Parathyroid adenoma (tissue), 2 donors: Measurements from ENCODE around the gene SLC16A1.
"Not testable (repeated sequence)": the region's sequence is repeated elsewhere in the genome, so short reads cannot be mapped to it uniquely, and the experiment has no call there.

ENCODE experiments used
- H2AFZ ChIP-seq: fragments of 300-600 bp; sonication (generic); one replicate; pipeline ENCODE4 v1.7.0; 2017; ENCODE audit warnings: antibody characterized with exemption, mild to moderate bottlenecking
- H3K27ac ChIP-seq: fragments of 300-600 bp; sonication (generic); one replicate; pipeline ENCODE4 v1.7.0; 2017
- H3K27me3 ChIP-seq: fragments of 300-600 bp; sonication (generic); one replicate; pipeline ENCODE4 v1.7.0; 2017; ENCODE audit warnings: low read length; ENCODE audit not compliant: control insufficient read depth, insufficient read depth
- H3K36me3 ChIP-seq: fragments of 300-600 bp; sonication (generic); one replicate; pipeline ENCODE4 v1.7.0; 2017; ENCODE audit warnings: low read length; ENCODE audit not compliant: control insufficient read depth, insufficient read depth
- H3K4me1 ChIP-seq: fragments of 300-600 bp; sonication (generic); one replicate; pipeline ENCODE4 v1.7.0; 2017; ENCODE audit warnings: control low read depth
- H3K4me2 ChIP-seq: fragments of 300-600 bp; sonication (generic); one replicate; pipeline ENCODE4 v1.7.0; 2017; ENCODE audit warnings: low read length
- H3K4me3 ChIP-seq: fragments of 300-600 bp; sonication (generic); one replicate; pipeline ENCODE4 v1.7.0; 2017; ENCODE audit warnings: low read depth, low read length
- H3K79me2 ChIP-seq: fragments of 300-600 bp; sonication (generic); one replicate; pipeline ENCODE4 v1.7.0; 2017; ENCODE audit warnings: control low read depth
- H3K9ac ChIP-seq: fragments of 300-600 bp; sonication (generic); one replicate; pipeline ENCODE4 v1.7.0; 2017; ENCODE audit warnings: mild to moderate bottlenecking
- H3K9me3 ChIP-seq: fragments of 300-600 bp; sonication (generic); one replicate; pipeline ENCODE4 v1.7.0; 2017; ENCODE audit warnings: low read length; ENCODE audit not compliant: control insufficient read depth
- TF ChIP-seq, protein P1 (sequence below): fragments of 300-600 bp; sonication (generic); IDR thresholded peaks from one replicate; pipeline ENCODE4 v1.7.0; 2017; ENCODE audit warnings: antibody characterized with exemption, mild to moderate bottlenecking
- donor health status: primary hyperparathyroidism.

Gene SLC16A1

DNA sequence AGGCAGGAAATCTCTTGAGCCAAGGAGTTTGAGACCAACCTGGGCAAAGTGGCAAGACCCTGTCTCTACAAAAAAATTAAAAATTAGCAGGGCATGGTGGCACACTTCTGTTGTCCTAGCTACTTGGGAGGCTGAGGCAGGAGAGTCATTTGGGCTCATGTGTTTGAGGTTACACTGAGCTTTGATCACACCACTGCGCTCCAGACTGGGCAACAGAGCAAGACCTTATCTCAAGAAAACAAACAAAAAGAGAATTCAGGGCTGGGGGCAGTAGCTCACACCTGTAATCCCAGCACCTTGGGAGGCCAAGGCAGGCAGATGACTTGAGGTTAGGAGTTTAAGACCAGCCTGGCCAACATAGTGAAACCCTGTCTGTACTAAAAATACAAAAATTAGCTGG, 17.8 kb upstream of the SLC16A1 start:
- Histone ChIP-seq H3K4me3 (no peak overlapping the region), H3K4me2 (no peak overlapping the region), H3K4me1 (no peaks in the 10 kb centered on the region), H3K9ac (no peak overlapping the region), H3K27ac (no peak overlapping the region), H3K9me3 (no peaks in the 10 kb centered on the region), H3K79me2 (no peaks in the 10 kb centered on the region), H3K27me3 (no peaks in the 10 kb centered on the region), H3K36me3 (no peaks in the 10 kb centered on the region), H2AFZ (no peak overlapping the region)
- TF ChIP-seq, protein P1, sequence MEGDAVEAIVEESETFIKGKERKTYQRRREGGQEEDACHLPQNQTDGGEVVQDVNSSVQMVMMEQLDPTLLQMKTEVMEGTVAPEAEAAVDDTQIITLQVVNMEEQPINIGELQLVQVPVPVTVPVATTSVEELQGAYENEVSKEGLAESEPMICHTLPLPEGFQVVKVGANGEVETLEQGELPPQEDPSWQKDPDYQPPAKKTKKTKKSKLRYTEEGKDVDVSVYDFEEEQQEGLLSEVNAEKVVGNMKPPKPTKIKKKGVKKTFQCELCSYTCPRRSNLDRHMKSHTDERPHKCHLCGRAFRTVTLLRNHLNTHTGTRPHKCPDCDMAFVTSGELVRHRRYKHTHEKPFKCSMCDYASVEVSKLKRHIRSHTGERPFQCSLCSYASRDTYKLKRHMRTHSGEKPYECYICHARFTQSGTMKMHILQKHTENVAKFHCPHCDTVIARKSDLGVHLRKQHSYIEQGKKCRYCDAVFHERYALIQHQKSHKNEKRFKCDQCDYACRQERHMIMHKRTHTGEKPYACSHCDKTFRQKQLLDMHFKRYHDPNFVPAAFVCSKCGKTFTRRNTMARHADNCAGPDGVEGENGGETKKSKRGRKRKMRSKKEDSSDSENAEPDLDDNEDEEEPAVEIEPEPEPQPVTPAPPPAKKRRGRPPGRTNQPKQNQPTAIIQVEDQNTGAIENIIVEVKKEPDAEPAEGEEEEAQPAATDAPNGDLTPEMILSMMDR = no peak

GRCh38 chr1:112971006-112971405, 15.0 kb upstream of the SLC16A1 start:
- Histone ChIP-seq H3K27ac (no peak overlapping the region), H3K9me3 (no peaks in the 10 kb centered on the region), H3K27me3 (no peaks in the 10 kb centered on the region), H3K79me2 (no peaks in the 10 kb centered on the region), H3K4me1 (no peaks in the 10 kb centered on the region), H3K9ac (no peak overlapping the region), H3K4me3 (no peak overlapping the region), H3K36me3 (no peaks in the 10 kb centered on the region), H2AFZ (no peak overlapping the region), H3K4me2 (no peak overlapping the region)
- TF ChIP-seq, protein P1 = no peak

- Histone ChIP-seq H3K4me3 (no peak overlapping the region), H3K4me1 (no peaks in the 10 kb centered on the region), H3K27me3 (no peaks in the 10 kb centered on the region), H2AFZ (no peak overlapping the region), H3K27ac (no peak overlapping the region), H3K4me2 (no peak overlapping the region), H3K9ac (no peak overlapping the region), H3K79me2 (no peaks in the 10 kb centered on the region), H3K36me3 (no peaks in the 10 kb centered on the region), H3K9me3 (no peaks in the 10 kb centered on the region)
- TF ChIP-seq, protein P1 = no peak
Observed at GRCh38 chr1:112964347-112964746, 8.4 kb upstream of the SLC16A1 start.

DNA sequence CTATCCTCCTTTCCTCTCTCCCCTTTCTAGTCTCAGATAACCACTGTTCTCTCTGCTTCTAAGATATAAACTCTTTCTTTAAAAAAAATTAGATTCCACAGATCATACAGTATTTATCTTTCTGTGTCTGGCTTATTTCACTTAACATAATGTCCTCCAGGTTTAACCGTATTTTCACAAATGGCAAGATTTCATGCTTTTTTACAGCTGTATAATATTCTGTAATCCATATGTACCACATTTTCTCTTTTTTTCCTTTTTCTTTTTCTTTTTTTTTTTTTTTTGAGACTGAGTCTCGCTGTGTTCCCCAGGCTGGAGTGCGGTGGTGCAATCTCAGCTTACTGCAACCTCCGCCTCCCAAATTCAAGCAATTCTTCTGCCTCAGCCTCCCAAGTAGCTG, 5.1 kb upstream of the SLC16A1 start:
- H3K9ac ChIP-seq = no peak overlapping the region
- no peaks in the 10 kb centered on the region for H3K27me3 ChIP-seq
- H3K79me2 ChIP-seq = no peaks in the 10 kb centered on the region
- no peaks in the 10 kb centered on the region for H3K9me3 ChIP-seq
- no peaks in the 10 kb centered on the region for H3K36me3 ChIP-seq
- TF ChIP-seq, protein P1 = no peak
- H3K4me1 ChIP-seq = no peaks in the 10 kb centered on the region
- no peak overlapping the region for H3K4me3 ChIP-seq
- H3K4me2 ChIP-seq = no peak overlapping the region
- H2AFZ ChIP-seq = no peak overlapping the region
- no peak overlapping the region for H3K27ac ChIP-seq

GRCh38 chr1:112960384-112960783, 4.4 kb upstream of the SLC16A1 start:
- no peaks in the 10 kb centered on the region for H3K9me3 ChIP-seq
- H3K79me2 ChIP-seq = no peaks in the 10 kb centered on the region
- no peaks in the 10 kb centered on the region for H3K36me3 ChIP-seq
- H3K27ac ChIP-seq = no peak overlapping the region
- TF ChIP-seq, protein P1 = no peak
- H3K27me3 ChIP-seq = no peaks in the 10 kb centered on the region
- H2AFZ ChIP-seq = no peak overlapping the region
- H3K9ac ChIP-seq = no peak overlapping the region
- H3K4me2 ChIP-seq = no peak overlapping the region
- no peaks in the 10 kb centered on the region for H3K4me1 ChIP-seq
- H3K4me3 ChIP-seq = no peak overlapping the region

DNA sequence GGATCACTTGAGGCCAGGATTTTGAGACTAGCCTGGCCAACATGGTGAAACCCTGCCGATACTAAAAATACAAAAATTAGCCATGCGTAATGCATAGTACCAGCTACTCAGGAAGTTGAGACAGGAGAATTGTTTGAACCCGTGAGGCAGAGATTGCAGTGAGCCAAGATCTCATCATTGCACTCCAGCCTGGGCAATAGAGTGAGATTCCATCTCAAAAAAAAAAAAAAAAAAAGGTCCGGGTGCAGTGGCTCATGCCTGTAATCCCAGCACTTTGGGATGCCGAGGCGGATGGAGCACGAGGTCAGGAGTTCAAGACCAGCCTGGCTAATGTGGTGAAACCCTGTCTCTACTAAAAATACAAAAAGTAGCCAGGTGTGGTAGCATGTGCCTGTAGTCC, 2.2 kb upstream of the SLC16A1 start:
- not testable (repeated sequence) for H3K9me3 ChIP-seq, H3K27me3 ChIP-seq, H2AFZ ChIP-seq, H3K27ac ChIP-seq, H3K36me3 ChIP-seq, H3K79me2 ChIP-seq, H3K4me2 ChIP-seq, H3K9ac ChIP-seq, H3K4me1 ChIP-seq
- H3K4me3 ChIP-seq = peak overlapping the region; percentile 79
